NCI-H446 treated with DMSO at 0.1 percent for 48 hours (cell line): ENCODE results near the gene RAD54L.
"Not testable (repeated sequence)": the region's sequence is repeated elsewhere in the genome, so short reads cannot be mapped to it uniquely, and the experiment has no call there.

Experiments
- DNase-seq: peaks from one replicate; lab custom pipeline; 2025; lab: John Stamatoyannopoulos, UW

Gene RAD54L

GRCh38 chr1:46319960-46320914 is 72.7 kb downstream of the RAD54L start:
- DNase-seq: not testable (repeated sequence)

- not testable (repeated sequence) for DNase-seq
Observed at GRCh38 chr1:46322191-46322590, 74.6 kb downstream of the RAD54L start.

GRCh38 chr1:46325285-46326076 is 77.9 kb downstream of the RAD54L start:
- not testable (repeated sequence) for DNase-seq
